Small intestine (tissue), 7 donors: ENCODE results near the gene LRRIQ1. TPM values are rescaled to one million over a fixed set of nuclear protein-coding genes. Genes with fewer than 3 reads are reported as not detected.

Source experiments
- DNase-seq, 2 donors: peaks; one replicate each; pipeline versions ENCODE4 v3.0.0 to v3.0.0-alpha.2; 2013
- FAIRE-seq: peaks from 2 replicates; lab custom pipeline; 2012; peaks lifted over from hg19 to GRCh38; lab: Jason Lieb, UNC
- H3K27ac ChIP-seq, 3 donors: one replicate each; pipeline ENCODE4 v1.5.1; 2013; ENCODE audit warnings: low read length in 2 of 3, mild to moderate bottlenecking in 2 of 3, control low read depth in 1 of 3, inconsistent platforms in 1 of 3, low read depth in 1 of 3, moderate library complexity in 1 of 3
- H3K27me3 ChIP-seq, 3 donors: one replicate each; pipeline ENCODE4 v1.6.1; 2013; ENCODE audit warnings: low read length in 3 of 3, inconsistent platforms in 1 of 3; ENCODE audit not compliant: control insufficient read depth in 3 of 3, insufficient read depth in 3 of 3
- H3K36me3 ChIP-seq, 3 donors: one replicate each; pipeline ENCODE4 v1.6.1; 2013; ENCODE audit warnings: low read length in 3 of 3, inconsistent platforms in 1 of 3, low read depth in 1 of 3, mild to moderate bottlenecking in 1 of 3, moderate library complexity in 1 of 3; ENCODE audit not compliant: control insufficient read depth in 3 of 3, insufficient read depth in 2 of 3
- H3K4me1 ChIP-seq, 3 donors: one replicate each; pipeline ENCODE4 v1.6.1; 2013; ENCODE audit warnings: low read length in 2 of 3, inconsistent platforms in 1 of 3, low read depth in 1 of 3, mild to moderate bottlenecking in 1 of 3, moderate library complexity in 1 of 3; ENCODE audit not compliant: control insufficient read depth in 3 of 3, insufficient read depth in 2 of 3
- H3K4me3 ChIP-seq, 3 donors: one replicate each; pipeline ENCODE4 v1.5.1; 2013; ENCODE audit warnings: low read length in 3 of 3, control low read depth in 1 of 3, inconsistent platforms in 1 of 3, low read depth in 1 of 3, mild to moderate bottlenecking in 1 of 3, moderate library complexity in 1 of 3
- H3K9me3 ChIP-seq, 2 donors: one replicate each; pipeline ENCODE4 v1.6.1; 2013; ENCODE audit warnings: low read depth in 1 of 2, low read length in 1 of 2; ENCODE audit not compliant: control insufficient read depth in 2 of 2, insufficient read depth in 1 of 2
- WGBS, 3 donors: extraction: QIAGEN DNeasy Blood & Tissue Kit; methylation state at CpG; one replicate each; pipeline ENCODE4 v1.1.7; 2013; 5-methylcytosine and 5-hydroxymethylcytosine counted together
- polyA plus RNA-seq, 4 donors: library from polyadenylated mRNA; stranded (reverse) in 3 of 4; unstranded in 1 of 4; fragments of 200-250 nt in 3 of 4; fragments of 120-200 nt in 1 of 4; gene quantifications; one replicate each; pipeline versions ENCODE4 v1.2.1 to v1.2.3, GENCODE V29; 2013
- donor health status: healthy with polysubstance abuse.
- donor health status: control.
- donor health status: control.
- donor health status: Bipolar disorder and iron deficiency.
- donor health status: healthy.

The LRRIQ1 gene
- polyA plus RNA-seq, 4 donors: 0.09 to 0.22 TPM; not detected in 2

DNA sequence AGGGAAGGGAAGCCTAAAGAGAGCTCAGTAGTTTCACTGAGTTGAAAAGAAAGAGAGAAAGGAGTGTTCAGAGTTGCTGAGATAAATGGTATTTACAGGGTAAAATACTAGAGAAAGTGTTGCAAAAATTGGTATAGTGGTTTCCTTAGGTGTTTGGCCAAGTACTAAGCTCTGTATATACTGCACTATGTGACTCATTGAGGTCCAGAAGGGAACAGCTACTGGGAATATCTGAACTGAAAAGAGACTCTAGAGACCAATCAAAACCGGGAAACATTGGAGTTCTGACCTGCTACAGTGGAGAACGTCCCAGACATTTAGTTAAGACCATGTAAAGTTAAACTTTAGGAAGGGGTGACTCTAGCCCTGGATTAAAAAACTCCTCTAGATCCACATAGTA is 201.2 kb downstream of the LRRIQ1 start:
- WGBS, 3 donors: 42 to 53% (median 51%) methylated on average over 2 of the region's 2 CpGs

DNA sequence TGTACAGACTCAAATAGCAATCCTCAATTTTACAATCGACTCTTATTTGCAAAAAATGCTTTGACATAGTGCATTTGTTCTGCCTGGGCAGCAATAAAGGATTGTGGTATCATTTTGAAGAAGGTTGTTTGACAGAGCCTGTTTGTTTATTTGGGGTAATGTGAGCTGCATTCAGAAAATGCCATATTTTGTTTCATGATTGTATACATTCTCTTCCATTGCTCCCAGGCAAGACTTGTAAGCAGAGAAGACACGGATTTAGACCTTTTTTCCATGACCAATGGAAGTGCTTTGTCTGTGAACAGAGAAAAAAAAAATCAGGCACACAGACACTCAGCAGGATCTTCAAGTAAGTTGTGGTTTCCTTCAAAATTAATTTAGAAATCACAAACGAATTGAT is 208.4 kb downstream of the LRRIQ1 start:
- no peak for FAIRE-seq
- Histone ChIP-seq H3K4me1 (no peaks in the 10 kb centered on the region), H3K27ac (no peak overlapping the region)

More for the DNA sequence above, 201.2 kb downstream of the LRRIQ1 start:
- FAIRE-seq: no peak
- no peak for DNase-seq
- no peaks in the 10 kb centered on the region for H3K9me3 ChIP-seq
- H3K4me1 ChIP-seq: no peaks in the 10 kb centered on the region
- H3K4me3 ChIP-seq: no peak overlapping the region
- H3K27ac ChIP-seq: no peak overlapping the region
- no peaks in the 10 kb centered on the region for H3K36me3 ChIP-seq
- no peaks in the 10 kb centered on the region for H3K27me3 ChIP-seq

DNA sequence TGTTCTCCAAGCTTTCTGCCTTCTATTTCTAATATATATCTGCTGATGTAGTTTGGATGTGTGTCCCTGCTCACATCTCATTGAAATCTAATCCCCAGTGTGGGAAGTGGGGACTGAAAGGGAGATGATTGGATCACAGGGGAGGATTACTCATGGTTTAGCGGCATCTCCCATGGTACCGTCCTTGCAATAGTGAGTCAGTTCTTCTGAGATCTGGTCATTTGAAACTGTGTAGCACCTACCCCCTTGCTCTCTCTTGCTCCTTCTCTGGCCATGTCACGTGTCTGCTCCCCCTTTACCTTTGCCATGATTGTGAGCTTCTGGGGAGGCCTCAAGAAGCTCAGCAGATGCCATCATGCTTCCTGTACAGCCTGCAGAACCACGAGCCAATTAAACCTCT is 217.7 kb downstream of the LRRIQ1 start:
- H3K27ac ChIP-seq: no peak overlapping the region
- DNase-seq: no peak
- H3K36me3 ChIP-seq: no peaks in the 10 kb centered on the region
- H3K4me1 ChIP-seq: no peaks in the 10 kb centered on the region
- H3K4me3 ChIP-seq: no peak overlapping the region
- H3K9me3 ChIP-seq: no peaks in the 10 kb centered on the region
- no peak for FAIRE-seq
- WGBS, 3 donors: 39 to 55% (median 46%) methylated on average over 4 of the region's 4 CpGs
- H3K27me3 ChIP-seq: no peaks in the 10 kb centered on the region

More for the DNA sequence above, 208.4 kb downstream of the LRRIQ1 start:
- Histone ChIP-seq H3K4me3 (no peak overlapping the region), H3K36me3 (no peaks in the 10 kb centered on the region), H3K27me3 (no peaks in the 10 kb centered on the region), H3K9me3 (no peaks in the 10 kb centered on the region)
- WGBS, 3 donors: 25 to 38% (median 26%) methylated on average over 3 of the region's 3 CpGs
- no peak for DNase-seq

DNA sequence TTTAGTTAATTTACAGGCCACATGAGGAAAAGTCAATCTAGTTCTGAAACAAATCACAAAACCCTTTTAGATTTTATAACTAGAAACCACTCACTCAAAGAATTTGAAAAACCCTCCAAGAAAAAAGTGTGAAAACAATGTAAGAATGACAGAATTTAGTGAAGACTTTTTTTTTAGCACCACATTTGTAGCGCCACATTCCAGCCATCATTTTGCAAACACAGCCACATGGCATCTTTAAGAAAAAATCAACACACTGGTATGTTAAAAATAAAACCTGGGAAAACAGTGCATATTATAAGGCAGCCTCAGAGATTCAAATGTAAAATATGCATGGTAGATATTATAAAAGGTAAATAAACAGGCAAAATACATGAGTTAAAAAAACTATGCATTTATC is 221.5 kb downstream of the LRRIQ1 start:
- no peak overlapping the region for H3K4me3 ChIP-seq
- H3K4me1 ChIP-seq: no peaks in the 10 kb centered on the region
- FAIRE-seq (no peak), DNase-seq (no peak)
- no peak overlapping the region for H3K27ac ChIP-seq
- H3K9me3 ChIP-seq: no peaks in the 10 kb centered on the region
- H3K27me3 ChIP-seq: no peaks in the 10 kb centered on the region
- WGBS, 3 donors: 88 to 93% (median 88%) methylated on average over 1 of the region's 1 CpG
- H3K36me3 ChIP-seq: no peaks in the 10 kb centered on the region

DNA sequence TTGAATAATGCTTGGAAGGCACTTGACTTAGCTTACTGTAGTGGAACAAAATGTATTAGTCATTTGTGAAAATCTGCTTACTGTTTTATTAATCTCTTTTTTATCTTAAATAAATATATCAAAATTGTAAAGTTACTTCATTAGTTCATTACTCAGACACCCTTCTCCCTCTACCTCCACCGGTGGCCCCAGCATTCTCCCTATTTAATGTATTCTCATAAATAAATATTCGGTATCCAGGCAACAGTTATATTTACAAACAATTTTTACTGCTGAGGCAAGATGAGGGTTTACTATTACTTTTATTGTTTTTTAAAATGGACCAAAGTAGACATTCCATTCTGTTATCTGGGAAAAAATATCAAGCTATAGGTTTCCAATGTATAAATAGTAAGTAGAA is 224.3 kb downstream of the LRRIQ1 start:
- no peaks in the 10 kb centered on the region for H3K27me3 ChIP-seq
- FAIRE-seq: no peak
- 66 to 72% (median 69%) methylated on average over 2 of the region's 2 CpGs for WGBS, 3 donors
- no peak overlapping the region for H3K4me3 ChIP-seq
- no peaks in the 10 kb centered on the region for H3K36me3 ChIP-seq
- no peaks in the 10 kb centered on the region for H3K9me3 ChIP-seq
- no peaks in the 10 kb centered on the region for H3K4me1 ChIP-seq
- DNase-seq: no peak
- no peak overlapping the region for H3K27ac ChIP-seq

DNA sequence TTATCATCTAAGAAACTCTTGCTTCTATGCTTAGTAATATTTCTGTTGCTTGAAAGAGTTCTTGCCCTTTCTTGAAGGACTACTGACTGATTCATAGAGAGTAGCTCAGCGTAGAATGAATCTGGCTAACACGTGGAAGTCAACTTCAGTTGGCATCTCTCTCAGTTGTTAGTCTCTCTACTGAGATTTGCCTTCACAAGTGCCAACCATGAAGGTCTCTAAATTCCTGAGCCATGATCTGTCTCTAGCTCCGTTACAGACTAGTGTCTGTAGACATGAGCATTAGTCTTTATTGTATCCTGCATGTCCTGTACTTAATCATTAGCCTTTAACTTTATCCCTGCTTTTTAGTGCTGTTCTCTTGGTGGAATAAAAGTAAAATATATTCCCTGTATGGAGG is 224.7 kb downstream of the LRRIQ1 start:
- Histone ChIP-seq H3K4me1 (no peaks in the 10 kb centered on the region), H3K27ac (no peak overlapping the region), H3K4me3 (no peak overlapping the region), H3K9me3 (no peaks in the 10 kb centered on the region), H3K36me3 (no peaks in the 10 kb centered on the region), H3K27me3 (no peaks in the 10 kb centered on the region)
- DNase-seq: no peak
- no peak for FAIRE-seq
- 47 to 66% (median 54%) methylated on average over 3 of the region's 3 CpGs for WGBS, 3 donors

DNA sequence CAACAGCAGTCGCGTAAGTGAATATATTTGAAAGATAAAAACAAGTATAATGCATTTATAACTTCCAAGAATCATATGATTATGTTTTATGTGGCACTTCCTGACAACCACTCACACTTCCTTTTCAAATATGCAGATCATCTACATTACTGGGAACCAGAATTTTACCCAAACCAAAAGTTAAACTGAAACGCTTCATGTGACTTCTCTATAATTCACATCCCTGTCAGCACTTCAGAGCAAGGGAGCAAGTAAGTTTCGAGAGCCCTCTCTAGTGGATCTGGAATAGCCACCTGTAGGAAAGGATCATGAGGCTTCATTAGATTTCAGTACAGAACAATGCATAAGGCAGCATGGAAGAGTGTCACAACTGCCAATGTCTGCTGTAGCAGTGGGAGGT is 230.2 kb downstream of the LRRIQ1 start:
- H3K27me3 ChIP-seq: no peaks in the 10 kb centered on the region
- H3K4me1 ChIP-seq: no peaks in the 10 kb centered on the region
- H3K4me3 ChIP-seq: no peak overlapping the region
- FAIRE-seq (no peak), DNase-seq (no peak)
- H3K27ac ChIP-seq: no peak overlapping the region
- no peaks in the 10 kb centered on the region for H3K36me3 ChIP-seq
- WGBS, 3 donors: 60 to 81% (median 63%) methylated on average over 4 of the region's 4 CpGs
- H3K9me3 ChIP-seq: no peaks in the 10 kb centered on the region

DNA sequence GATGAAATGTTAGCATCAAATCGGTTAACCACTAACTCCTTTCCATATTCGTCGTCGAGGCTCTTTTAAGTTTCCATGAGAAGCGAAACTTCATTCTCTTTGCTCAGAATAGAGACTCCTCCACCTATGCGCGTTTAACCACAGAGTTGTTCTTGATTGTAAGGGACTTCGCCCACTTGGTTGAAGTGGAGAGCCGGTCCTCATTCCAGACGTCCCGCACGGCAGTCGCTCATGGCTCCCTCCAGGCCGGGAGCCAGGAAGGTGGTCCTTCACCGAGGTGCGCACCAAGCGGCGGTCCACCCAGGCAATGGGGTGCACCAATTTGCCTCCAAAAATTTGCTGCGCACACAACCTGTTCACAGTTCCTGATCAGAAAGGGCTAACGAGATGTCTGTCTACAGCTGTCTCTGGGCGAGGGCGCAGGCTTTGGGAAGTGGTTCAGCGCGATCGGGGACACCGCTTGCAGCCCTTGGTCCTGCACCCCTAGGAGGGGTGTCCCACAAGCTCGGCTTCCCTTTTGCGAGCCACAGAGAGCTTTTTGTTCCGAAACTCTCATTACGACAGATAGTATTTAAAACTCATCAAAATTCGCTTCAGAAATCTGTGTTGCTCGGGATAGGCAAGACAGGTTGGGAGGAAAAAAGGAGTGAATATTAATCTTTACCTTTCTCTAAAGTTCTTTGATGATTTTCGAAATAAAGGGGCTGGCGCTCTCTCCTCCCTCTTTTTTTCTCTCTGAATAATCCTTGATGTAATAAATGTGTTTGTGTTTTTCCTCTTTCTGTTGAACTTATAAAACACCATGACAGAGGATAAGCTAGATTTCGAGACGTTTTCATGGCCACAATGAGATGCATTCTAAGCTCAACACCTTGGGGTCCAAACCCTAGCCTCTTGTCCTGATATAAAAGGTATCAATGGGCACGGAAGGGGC is 237.5 kb downstream of the LRRIQ1 start:
- DNase-seq (no peak), FAIRE-seq (no peak)
- Histone ChIP-seq H3K27ac (no peak overlapping the region), H3K27me3 (peaks cover 0 to 52% (median 23%) of the 10 kb centered on the region in 3 donors), H3K36me3 (no peaks in the 10 kb centered on the region), H3K4me1 (peaks cover 0 to 4% (median 0%) of the 10 kb centered on the region in 3 donors), H3K4me3 (no peak overlapping the region), H3K9me3 (no peaks in the 10 kb centered on the region)
- 5 to 14% (median 8%) methylated on average over 37 of the region's 37 CpGs for WGBS, 3 donors
